NCI-H2107 (cell line): Measurements from ENCODE around the gene RAPGEF3.

Experiments
- DNase-seq: peaks from one replicate; lab custom pipeline; 2025; lab: John Stamatoyannopoulos, UW

RAPGEF3 gene

GRCh38 chr12:47758834-47759690 is at the start of gene RAPGEF3:
Gene RAPGEF3, minus strand, starts transcription at chr12:47758880. Its CDS starts 324 bp downstream, at chr12:47758556.
- no peak for DNase-seq

- no peak for DNase-seq
These were observed 49.4 kb upstream of the RAPGEF3 start for GRCh38 chr12:47808050-47808449.

GRCh38 chr12:47807338-47807737 is 48.7 kb upstream of the RAPGEF3 start:
- no peak for DNase-seq

- no peak for DNase-seq
These were observed 46.7 kb upstream of the RAPGEF3 start for GRCh38 chr12:47805417-47805816.

- no peak for DNase-seq
These were observed 45.5 kb upstream of the RAPGEF3 start for GRCh38 chr12:47804171-47804570.

GRCh38 chr12:47803191-47803875 is 44.7 kb upstream of the RAPGEF3 start:
- no peak for DNase-seq

- no peak for DNase-seq
These were observed 43.6 kb upstream of the RAPGEF3 start for GRCh38 chr12:47802312-47802711.

- no peak for DNase-seq
These were observed 43.2 kb upstream of the RAPGEF3 start for GRCh38 chr12:47801904-47802246.

GRCh38 chr12:47801170-47801903 is 42.7 kb upstream of the RAPGEF3 start:
- DNase-seq = no peak

GRCh38 chr12:47800582-47800981 is 41.9 kb upstream of the RAPGEF3 start:
- no peak for DNase-seq

GRCh38 chr12:47799357-47799955 is 40.8 kb upstream of the RAPGEF3 start:
- no peak for DNase-seq

- no peak for DNase-seq
These were observed 39.8 kb upstream of the RAPGEF3 start for GRCh38 chr12:47798382-47798948.

- peak; percentile 38 for DNase-seq
These were observed 38.8 kb upstream of the RAPGEF3 start for GRCh38 chr12:47797441-47797840.

GRCh38 chr12:47795814-47796411 is 37.2 kb upstream of the RAPGEF3 start:
- DNase-seq = no peak

GRCh38 chr12:47795121-47795813 is 36.6 kb upstream of the RAPGEF3 start:
- no peak for DNase-seq

- no peak for DNase-seq
These were observed 36.0 kb upstream of the RAPGEF3 start for GRCh38 chr12:47794679-47795078.

- no peak for DNase-seq
These were observed 34.5 kb upstream of the RAPGEF3 start for GRCh38 chr12:47793015-47793681.

- DNase-seq = no peak
These were observed 33.2 kb upstream of the RAPGEF3 start for GRCh38 chr12:47791874-47792273.

GRCh38 chr12:47791351-47791746 is 32.7 kb upstream of the RAPGEF3 start:
- no peak for DNase-seq

GRCh38 chr12:47790676-47791350 is 32.1 kb upstream of the RAPGEF3 start:
- DNase-seq = no peak
